ENCODE measurements around the gene BIRC3. TPM values are rescaled to one million over a fixed set of nuclear protein-coding genes. Genes with fewer than 3 reads are reported as not detected.

Gene BIRC3
- polyA plus RNA-seq, 1 donor (not counting 4 experiments of a cell fraction or from before 2014, with no cell fraction given): 2.1 TPM

DNA sequence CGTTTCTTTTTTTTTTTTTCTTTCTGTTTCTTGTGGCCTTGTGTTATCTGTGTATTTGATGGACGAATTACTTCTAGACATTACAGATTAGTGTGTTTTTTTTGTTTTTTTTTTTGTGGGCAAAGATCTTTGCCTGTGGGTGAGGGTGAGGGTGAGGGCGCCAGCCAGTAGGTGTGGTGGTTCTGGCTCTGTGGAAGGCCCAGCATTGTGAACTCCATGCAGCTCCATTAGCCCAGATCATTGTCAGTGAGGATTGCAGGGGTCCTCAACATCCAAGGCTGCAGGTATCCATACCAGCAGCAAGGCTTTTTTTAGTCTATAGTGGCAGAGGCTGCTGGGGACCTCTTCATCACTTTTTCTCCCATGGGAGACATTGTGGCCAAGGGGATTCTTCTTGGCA is 43.4 kb downstream of the BIRC3 start:
- no peak for FAIRE-seq
- no peak overlapping the region for H3K9ac ChIP-seq (ENCODE audit: control insufficient read depth, extremely low read depth, insufficient read depth, low read length)
- H3K9me3 ChIP-seq (ENCODE audit: control insufficient read depth, low read depth, low read length): no peaks in the 10 kb centered on the region
- no peak overlapping the region for H3K4me2 ChIP-seq (ENCODE audit: control insufficient read depth, extremely low read depth, insufficient read depth, low read depth, low read length)
- no peak overlapping the region for H3K4me3 ChIP-seq (ENCODE audit: control insufficient read depth in 2 of 3, extremely low read depth in 1 of 3, insufficient read depth in 2 of 3, low read depth in 1 of 3, low read length in 3 of 3)
- H3K27me3 ChIP-seq (ENCODE audit: control insufficient read depth, extremely low read depth, insufficient read depth, low read length): no peaks in the 10 kb centered on the region
- dilution Hi-C loops (cut with MboI; ENCODE audit: extremely low pct_ligation_motif_present, low sequenced_read_pairs): no loop called here
- no peaks in the 10 kb centered on the region for H3K4me1 ChIP-seq (ENCODE audit: control insufficient read depth, extremely low read depth, insufficient read depth, low read length)
- H3K27ac ChIP-seq (ENCODE audit: control insufficient read depth, insufficient read depth, low read length): no peak overlapping the region
- H3K36me3 ChIP-seq (ENCODE audit: control insufficient read depth in 2 of 2, extremely low read depth in 1 of 2, insufficient read depth in 2 of 2, low read length in 2 of 2): peaks cover 11 to 24% of the 10 kb centered on the region in 2 experiments
- no peaks in the 10 kb centered on the region for H4K20me1 ChIP-seq (ENCODE audit: control insufficient read depth, extremely low read depth, insufficient read depth, low read length)
- no peak for DNase-seq (ENCODE audit: low read depth, low spot score)
- TF ChIP-seq, protein P1, sequence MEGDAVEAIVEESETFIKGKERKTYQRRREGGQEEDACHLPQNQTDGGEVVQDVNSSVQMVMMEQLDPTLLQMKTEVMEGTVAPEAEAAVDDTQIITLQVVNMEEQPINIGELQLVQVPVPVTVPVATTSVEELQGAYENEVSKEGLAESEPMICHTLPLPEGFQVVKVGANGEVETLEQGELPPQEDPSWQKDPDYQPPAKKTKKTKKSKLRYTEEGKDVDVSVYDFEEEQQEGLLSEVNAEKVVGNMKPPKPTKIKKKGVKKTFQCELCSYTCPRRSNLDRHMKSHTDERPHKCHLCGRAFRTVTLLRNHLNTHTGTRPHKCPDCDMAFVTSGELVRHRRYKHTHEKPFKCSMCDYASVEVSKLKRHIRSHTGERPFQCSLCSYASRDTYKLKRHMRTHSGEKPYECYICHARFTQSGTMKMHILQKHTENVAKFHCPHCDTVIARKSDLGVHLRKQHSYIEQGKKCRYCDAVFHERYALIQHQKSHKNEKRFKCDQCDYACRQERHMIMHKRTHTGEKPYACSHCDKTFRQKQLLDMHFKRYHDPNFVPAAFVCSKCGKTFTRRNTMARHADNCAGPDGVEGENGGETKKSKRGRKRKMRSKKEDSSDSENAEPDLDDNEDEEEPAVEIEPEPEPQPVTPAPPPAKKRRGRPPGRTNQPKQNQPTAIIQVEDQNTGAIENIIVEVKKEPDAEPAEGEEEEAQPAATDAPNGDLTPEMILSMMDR (optimal IDR thresholded peaks at IDR 0.05 in 1 of 3, IDR thresholded peaks at IDR 0.05 in 1 of 3, conservative IDR thresholded peaks at IDR 0.05 in 1 of 3; ENCODE audit: extremely low read depth in 1 of 3, insufficient read depth in 2 of 3, low read length in 3 of 3): no peak
- TF ChIP-seq EZH2 (IDR thresholded peaks at IDR 0.05; ENCODE audit: low read length): no peak
- H3K9me1 ChIP-seq (ENCODE audit: control insufficient read depth, extremely low read depth, insufficient read depth, low read length): no peaks in the 10 kb centered on the region
- no peak overlapping the region for H2AFZ ChIP-seq (ENCODE audit: control insufficient read depth, low read length)
- peaks cover 41% of the 10 kb centered on the region for H3K79me2 ChIP-seq (ENCODE audit: control insufficient read depth, insufficient read depth, low read length)

DNA sequence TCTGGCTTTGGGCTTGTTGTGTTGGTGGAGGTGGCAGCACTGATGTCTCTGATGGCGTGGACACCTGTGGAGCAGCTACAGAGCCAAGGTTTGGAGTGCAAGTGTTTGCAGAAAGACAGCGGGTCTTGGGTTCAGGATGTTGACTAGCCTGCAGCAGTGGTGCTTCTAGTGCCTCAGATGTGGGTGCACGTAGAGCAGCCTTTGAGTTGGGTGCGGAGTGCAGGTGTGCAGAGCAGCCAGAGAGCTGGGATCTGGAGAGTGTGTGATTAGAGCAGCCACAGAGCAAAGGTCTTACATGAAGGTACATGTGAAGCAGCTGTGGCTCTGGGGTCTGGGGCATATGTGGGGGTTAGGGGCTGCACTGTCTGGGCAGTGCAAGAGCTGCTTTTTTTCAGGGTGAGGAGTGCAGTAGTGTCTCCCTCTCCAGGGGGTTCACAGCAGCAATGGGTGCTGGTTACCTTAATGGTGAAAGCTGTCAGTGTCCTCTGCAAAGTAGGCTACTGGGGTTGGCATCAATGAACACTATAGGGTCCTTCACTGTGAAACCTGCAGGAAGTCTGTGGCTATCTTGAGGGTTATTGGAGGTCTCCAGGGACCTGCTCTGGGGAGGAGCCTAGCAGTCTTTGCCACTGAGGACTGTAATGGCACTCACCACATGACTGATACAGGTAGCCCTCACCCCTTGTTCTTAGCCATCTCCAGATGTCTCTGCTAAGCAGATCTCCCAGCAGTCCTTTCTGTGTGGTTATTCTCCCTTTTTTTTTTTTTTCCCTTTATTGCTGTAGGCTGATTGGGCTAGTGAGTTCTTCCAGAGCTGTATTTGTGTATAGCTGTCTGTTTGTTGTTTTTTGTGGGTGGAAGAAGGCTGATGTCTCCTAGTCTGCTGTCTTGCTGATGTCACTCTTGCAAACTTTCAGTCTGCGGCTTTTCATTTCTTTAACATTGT is 44.1 kb downstream of the BIRC3 start:
- H3K27ac ChIP-seq (ENCODE audit: control insufficient read depth, insufficient read depth, low read length): no peak overlapping the region
- H3K27me3 ChIP-seq (ENCODE audit: control insufficient read depth, extremely low read depth, insufficient read depth, low read length): no peaks in the 10 kb centered on the region
- TF ChIP-seq EZH2 (IDR thresholded peaks at IDR 0.05; ENCODE audit: low read length): no peak
- TF ChIP-seq, protein P1 (optimal IDR thresholded peaks at IDR 0.05 in 1 of 3, IDR thresholded peaks at IDR 0.05 in 1 of 3, conservative IDR thresholded peaks at IDR 0.05 in 1 of 3; ENCODE audit: extremely low read depth in 1 of 3, insufficient read depth in 2 of 3, low read length in 3 of 3): no peak
- H3K4me1 ChIP-seq (ENCODE audit: control insufficient read depth, extremely low read depth, insufficient read depth, low read length): no peaks in the 10 kb centered on the region
- no peak overlapping the region for H3K9ac ChIP-seq (ENCODE audit: control insufficient read depth, extremely low read depth, insufficient read depth, low read length)
- H4K20me1 ChIP-seq (ENCODE audit: control insufficient read depth, extremely low read depth, insufficient read depth, low read length): no peaks in the 10 kb centered on the region
- H2AFZ ChIP-seq (ENCODE audit: control insufficient read depth, low read length): no peak overlapping the region
- no peak overlapping the region for H3K4me2 ChIP-seq (ENCODE audit: control insufficient read depth, extremely low read depth, insufficient read depth, low read depth, low read length)
- no peaks in the 10 kb centered on the region for H3K9me1 ChIP-seq (ENCODE audit: control insufficient read depth, extremely low read depth, insufficient read depth, low read length)
- H3K4me3 ChIP-seq (ENCODE audit: control insufficient read depth in 2 of 3, extremely low read depth in 1 of 3, insufficient read depth in 2 of 3, low read depth in 1 of 3, low read length in 3 of 3): no peak overlapping the region
- dilution Hi-C loops (cut with MboI; ENCODE audit: extremely low pct_ligation_motif_present, low sequenced_read_pairs): no loop called here
- H3K9me3 ChIP-seq (ENCODE audit: control insufficient read depth, low read depth, low read length): no peaks in the 10 kb centered on the region
- H3K36me3 ChIP-seq (ENCODE audit: control insufficient read depth in 2 of 2, extremely low read depth in 1 of 2, insufficient read depth in 2 of 2, low read length in 2 of 2): peaks cover 11 to 24% of the 10 kb centered on the region in 2 experiments
- DNase-seq (ENCODE audit: low read depth, low spot score) (no peak), FAIRE-seq (no peak)
- H3K79me2 ChIP-seq (ENCODE audit: control insufficient read depth, insufficient read depth, low read length): peaks cover 34% of the 10 kb centered on the region

Data from keratinocyte (primary cell).